NB4 (cell line): ENCODE data around the gene NAA35.

Experiments
- CTCF ChIP-seq: IDR thresholded peaks from one replicate; pipeline ENCODE4 v1.5.1; 2012; ENCODE audit warnings: low read depth, low read length
- MYC ChIP-seq: IDR thresholded peaks from 2 replicates; pipeline ENCODE4 v1.6.1; 2011; ENCODE audit warnings: low read depth, low read length

GRCh38 chr9:86054695-86055094 lies 113.7 kb downstream of the NAA35 start:
- TF ChIP-seq CTCF, result no peak
- TF ChIP-seq MYC, result no peak
